ENCODE data around the gene PTPN3.
"Not testable (repeated sequence)": the region's sequence is repeated elsewhere in the genome, so short reads cannot be mapped to it uniquely, and the experiment has no call there.

Gene PTPN3

DNA sequence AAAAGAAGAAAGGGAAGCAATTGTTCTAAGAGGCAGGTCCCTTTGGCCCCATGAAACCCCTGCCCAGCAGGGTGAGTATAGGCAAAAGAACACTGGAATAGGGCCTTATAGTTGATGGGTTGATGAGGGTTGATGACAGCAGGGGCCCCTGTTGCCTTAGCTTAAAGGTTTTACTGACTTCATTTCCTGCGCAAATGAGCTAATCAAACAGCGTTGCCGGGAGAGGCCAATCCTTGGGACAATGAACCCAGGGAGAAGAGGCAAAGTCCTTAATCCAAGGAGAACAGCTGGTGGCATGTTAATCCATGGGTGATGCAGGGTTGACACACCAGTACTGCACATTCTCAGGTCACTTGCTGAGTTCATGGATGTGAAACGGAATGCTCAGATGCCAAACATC is 155.2 kb downstream of the PTPN3 start:
- TF ChIP-seq JUND (IDR thresholded peaks at IDR 0.05; ENCODE audit: low read depth) = no peak
- in situ Hi-C loops (cut with HindIII; ENCODE audit: low pct_unique_long_range_greater_than_20kb, low sequenced_read_pairs) = no loop called here
- DNase-seq (ENCODE audit: low read depth in 1 of 2, low spot score in 1 of 2) = no peak

DNA sequence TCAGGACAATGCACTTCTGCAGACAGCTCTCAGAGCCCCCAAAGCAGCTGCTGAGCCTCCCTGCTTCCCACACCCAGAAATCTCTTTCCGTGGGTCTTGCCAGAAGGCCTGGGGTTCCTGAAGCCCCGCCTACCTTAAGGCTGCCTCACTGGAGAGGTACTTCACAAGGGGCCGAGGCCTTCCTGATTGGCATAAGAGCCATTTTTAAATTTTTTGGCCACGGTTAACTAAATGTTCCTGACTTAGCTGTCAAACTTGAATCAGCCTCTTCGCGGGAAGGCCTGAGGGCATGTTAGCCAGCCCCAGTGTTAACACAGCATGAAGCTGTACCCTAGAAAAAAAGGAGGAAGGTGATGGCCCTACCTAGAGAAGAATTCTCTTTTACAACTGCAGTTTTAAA is 156.5 kb downstream of the PTPN3 start:
- DNase-seq (ENCODE audit: low read depth in 1 of 2, low spot score in 1 of 2) = peak in 1 of 2 experiments; percentile 54
- no peak for TF ChIP-seq JUND (IDR thresholded peaks at IDR 0.05; ENCODE audit: low read depth)
- in situ Hi-C loops (cut with HindIII; ENCODE audit: low pct_unique_long_range_greater_than_20kb, low sequenced_read_pairs) = no loop called here

DNA sequence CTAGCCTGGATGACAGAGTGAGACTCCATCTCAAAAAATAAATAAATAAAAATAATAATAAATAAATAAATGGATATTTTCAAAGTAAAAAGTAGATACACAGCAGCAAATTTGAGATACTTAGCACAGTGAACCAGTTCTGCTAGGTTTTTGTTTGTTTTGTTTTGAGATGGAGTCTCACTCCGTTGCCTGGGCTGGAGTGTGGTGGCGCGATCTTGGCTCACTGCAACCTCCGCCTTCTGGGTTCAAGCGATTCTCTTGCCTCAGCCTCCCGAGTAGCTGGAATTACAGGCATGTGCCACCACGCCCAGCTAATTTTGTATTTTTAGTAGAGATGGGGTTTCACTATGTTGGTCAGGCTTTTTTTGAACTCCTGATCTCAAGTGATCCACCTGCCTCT is 157.1 kb downstream of the PTPN3 start:
- DNase-seq (ENCODE audit: low read depth in 1 of 2, low spot score in 1 of 2); in situ Hi-C loops (cut with HindIII; ENCODE audit: low pct_unique_long_range_greater_than_20kb, low sequenced_read_pairs): not testable (repeated sequence)

DNA sequence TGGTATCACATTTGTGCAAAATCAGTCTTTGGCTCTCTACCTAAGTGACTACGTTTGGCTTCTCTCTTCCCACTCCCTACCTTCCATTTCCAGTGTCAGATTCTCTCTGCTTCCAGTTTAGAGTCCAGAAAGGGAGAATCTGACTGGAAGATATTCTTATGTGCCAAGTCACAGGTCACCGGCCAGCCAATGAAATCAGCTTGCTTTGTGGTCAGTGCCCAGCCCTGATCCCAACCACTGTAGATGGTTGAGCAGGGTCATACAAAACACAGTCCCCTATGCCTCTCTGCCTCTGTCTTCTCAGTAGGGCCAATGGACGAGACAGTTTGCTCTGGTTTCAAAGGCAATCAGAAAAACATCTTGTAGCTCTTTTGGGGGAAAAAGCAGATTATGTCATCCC is 161.7 kb downstream of the PTPN3 start:
- DNase-seq (ENCODE audit: low read depth in 1 of 2, low spot score in 1 of 2) = no peak
- TF ChIP-seq JUND (IDR thresholded peaks at IDR 0.05; ENCODE audit: low read depth) = no peak
- in situ Hi-C loops (cut with HindIII; ENCODE audit: low pct_unique_long_range_greater_than_20kb, low sequenced_read_pairs) = no loop called here

DNA sequence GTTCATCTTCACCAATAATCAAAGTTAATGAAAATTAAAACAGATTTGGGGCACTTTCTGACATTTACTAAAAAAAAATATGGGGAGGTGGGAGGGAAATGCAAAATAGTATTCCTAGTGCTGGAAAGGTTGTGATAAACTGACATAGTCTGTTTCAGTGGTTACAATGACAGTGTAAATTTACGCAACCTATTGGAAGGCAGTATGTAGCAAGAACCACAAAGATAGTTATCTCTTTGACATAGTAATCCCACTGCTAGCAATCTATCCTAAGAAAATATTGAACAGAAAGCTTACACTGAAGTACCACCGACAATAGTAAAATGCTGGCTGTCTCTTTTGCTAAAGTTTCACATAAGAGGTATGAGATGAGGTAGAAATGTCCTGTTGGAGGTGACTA is 162.2 kb downstream of the PTPN3 start:
- TF ChIP-seq JUND (IDR thresholded peaks at IDR 0.05; ENCODE audit: low read depth) = no peak
- no peak for DNase-seq (ENCODE audit: low read depth in 1 of 2, low spot score in 1 of 2)
- in situ Hi-C loops (cut with HindIII; ENCODE audit: low pct_unique_long_range_greater_than_20kb, low sequenced_read_pairs) = no loop called here

DNA sequence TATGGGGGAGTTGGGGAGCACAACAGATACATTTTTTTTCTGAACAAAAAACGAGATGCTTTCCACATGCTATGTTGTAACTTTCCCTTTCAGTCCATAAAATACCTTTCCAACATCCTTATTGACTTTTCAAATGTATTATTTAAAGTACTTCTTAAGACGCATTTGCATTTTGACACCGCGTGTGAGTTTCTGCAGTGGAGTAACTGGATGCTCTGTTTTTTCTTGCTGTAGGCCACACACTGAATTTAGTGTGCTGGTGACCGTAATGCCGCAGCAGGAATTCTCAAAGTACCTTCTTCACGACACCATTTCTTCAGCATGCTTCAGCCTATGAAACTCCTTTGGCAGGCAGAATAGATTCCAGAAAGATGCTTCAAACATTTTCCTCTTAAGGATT is 163.0 kb downstream of the PTPN3 start:
- DNase-seq (ENCODE audit: low read depth in 1 of 2, low spot score in 1 of 2) = peak in 1 of 2 experiments; percentile 58
- TF ChIP-seq JUND (IDR thresholded peaks at IDR 0.05; ENCODE audit: low read depth) = no peak
- in situ Hi-C loops (cut with HindIII; ENCODE audit: low pct_unique_long_range_greater_than_20kb, low sequenced_read_pairs) = no loop called here

DNA sequence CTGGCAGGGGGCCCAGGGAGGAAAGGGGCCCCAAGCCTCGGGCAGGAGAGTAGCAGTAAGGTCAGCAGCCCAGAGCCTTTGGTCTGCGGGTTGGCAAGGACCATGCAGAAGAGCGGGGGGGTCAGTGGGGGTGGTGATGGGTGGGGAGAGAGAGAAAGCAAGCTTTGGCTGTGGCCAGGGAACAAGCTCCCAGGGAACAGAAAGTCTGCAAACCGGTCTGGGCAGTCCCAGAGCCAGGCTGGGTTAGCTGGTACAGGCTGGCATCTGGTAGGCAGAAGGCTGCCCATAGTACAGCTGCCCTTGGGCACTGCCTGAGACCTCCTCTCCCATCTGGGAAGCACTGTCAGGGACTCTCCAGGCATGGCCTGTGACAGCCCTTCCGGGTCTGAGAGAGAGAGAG is 166.8 kb downstream of the PTPN3 start:
- TF ChIP-seq JUND (IDR thresholded peaks at IDR 0.05; ENCODE audit: low read depth) = 0 out of 2 replicates have a peak, but pooled peaks have one; percentile 50
- peak; percentile 94 to 97 for DNase-seq (ENCODE audit: low read depth in 1 of 2, low spot score in 1 of 2)
- in situ Hi-C loops (cut with HindIII; ENCODE audit: low pct_unique_long_range_greater_than_20kb, low sequenced_read_pairs) = no loop called here

DNA sequence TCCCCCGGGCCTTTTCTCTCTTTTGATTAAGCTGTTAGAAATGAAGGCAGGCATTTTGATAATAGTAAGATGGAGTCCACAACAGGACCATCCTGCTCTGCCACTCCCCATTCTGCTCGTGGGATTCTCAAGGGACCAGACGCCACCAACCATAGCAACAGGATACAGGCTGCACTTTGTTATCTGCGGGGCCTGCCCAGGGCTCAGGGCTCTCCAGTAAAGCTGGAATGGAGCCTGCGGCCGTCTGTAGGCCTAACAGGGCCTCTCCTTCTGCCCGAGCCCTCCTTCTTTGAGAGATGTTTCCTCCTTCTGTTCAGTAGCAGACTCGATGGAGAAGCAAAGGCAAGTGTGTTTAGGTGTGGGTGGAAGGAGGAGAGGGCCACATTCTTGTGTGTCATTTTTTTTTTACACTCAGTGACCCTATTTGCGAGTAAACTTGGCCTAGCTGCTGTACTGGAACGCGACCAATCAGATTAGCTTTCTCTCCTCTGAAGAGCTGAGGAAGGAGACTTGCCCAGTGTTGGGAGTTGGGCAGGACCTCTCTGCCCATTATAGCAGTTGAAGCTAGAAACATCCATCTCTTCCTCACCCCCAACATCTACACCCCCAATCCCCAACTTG is 168.4 kb downstream of the PTPN3 start:
- no peak for TF ChIP-seq JUND (IDR thresholded peaks at IDR 0.05; ENCODE audit: low read depth)
- peak; percentile 72 to 95 for DNase-seq (ENCODE audit: low read depth in 1 of 2, low spot score in 1 of 2)
- in situ Hi-C loops (cut with HindIII; ENCODE audit: low pct_unique_long_range_greater_than_20kb, low sequenced_read_pairs) = no loop called here

DNA sequence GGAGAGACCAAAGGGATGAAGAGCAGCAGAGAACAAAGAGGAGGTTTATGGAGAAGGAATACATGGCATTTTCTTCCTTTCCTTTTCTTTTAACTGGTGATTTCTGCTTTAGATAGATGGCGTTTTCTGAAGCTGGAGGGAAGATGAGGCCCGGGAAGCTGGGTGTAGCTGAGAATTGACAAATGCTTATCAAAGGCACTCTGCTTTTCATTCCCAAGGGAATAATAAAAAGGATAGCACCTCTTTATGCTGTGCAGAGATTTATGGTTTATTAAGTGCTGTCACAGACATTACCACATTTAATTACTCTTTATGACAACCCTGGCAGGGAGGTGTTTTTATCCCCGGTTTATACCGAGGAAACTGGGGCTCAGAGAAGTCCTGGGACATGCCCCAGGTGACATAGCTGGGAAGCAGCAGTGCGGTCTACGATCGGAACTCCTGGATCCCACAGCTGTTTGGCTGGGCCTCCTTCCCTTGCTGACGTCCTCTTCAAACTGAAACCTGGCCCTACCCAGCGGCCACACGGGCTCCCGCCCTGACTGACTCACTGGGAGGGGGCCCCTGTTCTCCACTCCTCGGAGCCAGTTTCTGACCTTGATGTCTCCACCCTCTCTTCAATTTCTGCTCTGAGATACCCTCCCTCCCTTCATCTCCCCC is 169.0 kb downstream of the PTPN3 start:
- in situ Hi-C loops (cut with HindIII; ENCODE audit: low pct_unique_long_range_greater_than_20kb, low sequenced_read_pairs) = no loop called here
- peak in 1 of 2 experiments; percentile 63 for DNase-seq (ENCODE audit: low read depth in 1 of 2, low spot score in 1 of 2)
- TF ChIP-seq JUND (IDR thresholded peaks at IDR 0.05; ENCODE audit: low read depth) = no peak

Data from T47D (cell line).